Transverse colon (tissue), 3 donors: ENCODE measurements around the gene SIPA1L3.

ENCODE experiments used
- CTCF ChIP-seq, 5 experiments: fragments of 200-600 bp in 3 of 5; fragments of 450-650 bp in 2 of 5; sonication (generic) in 3 of 5; IDR thresholded peaks; 1 replicate in 2 of 5; 2 replicates in 3 of 5; pipeline ENCODE4 v1.5.1; 2016 to 2017; ENCODE audit warnings: antibody characterized with exemption in 5 of 5, inconsistent platforms in 3 of 5, mild to moderate bottlenecking in 2 of 5, moderate library complexity in 1 of 5
- POLR2A ChIP-seq: fragments of 450-650 bp; IDR thresholded peaks from one replicate; pipeline ENCODE4 v1.6.1; 2016; ENCODE audit warnings: antibody characterized with exemption, mild to moderate bottlenecking, moderate library complexity

GRCh38 chr19:38141108-38141507, 234.1 kb downstream of the SIPA1L3 start:
- TF ChIP-seq CTCF (IDR thresholded peaks at IDR 0.05) = no peak
- no peak for TF ChIP-seq POLR2A
